ENCODE measurements around the gene LRCH1. TPM values are rescaled to one million over a fixed set of nuclear protein-coding genes. Genes with fewer than 3 reads are reported as not detected.

LRCH1 gene
- total RNA-seq, 1 experiment from 2014 or later = 11.7 TPM

- Mint-ChIP-seq H3K27me3 (ENCODE audit: unreplicated experiment) (peaks cover 16% of the 10 kb centered on the region), H3K9me3 (ENCODE audit: low read depth, unreplicated experiment) (no peaks in the 10 kb centered on the region), H3K36me3 (ENCODE audit: insufficient read depth, unreplicated experiment) (no peaks in the 10 kb centered on the region), H3K27ac (ENCODE audit: unreplicated experiment) (no peak overlapping the region), H3K4me1 (ENCODE audit: low read depth, unreplicated experiment) (no peaks in the 10 kb centered on the region), H3K4me3 (ENCODE audit: low read depth, unreplicated experiment) (no peak overlapping the region)
- intact Hi-C loops (cut with micrococcal nuclease; ENCODE audit: unreplicated experiment) = no loop called here
- CTCF ChIA-PET = no interaction called here
- no TSS peak for BruUV-seq (replicated peaks)
- no peak for TF ChIP-seq CTCF (IDR thresholded peaks at IDR 0.05; ENCODE audit: unreplicated experiment)
- no peak for DNase-seq
These were observed 6.7 kb upstream of the LRCH1 start for GRCh38 chr13:46546084-46546768.

- peaks cover 3% of the 10 kb centered on the region for H3K27me3 Mint-ChIP-seq (ENCODE audit: unreplicated experiment)
- H3K4me3 Mint-ChIP-seq (ENCODE audit: low read depth, unreplicated experiment) = no peak overlapping the region
- no peaks in the 10 kb centered on the region for H3K9me3 Mint-ChIP-seq (ENCODE audit: low read depth, unreplicated experiment)
- peaks cover 30% of the 10 kb centered on the region for H3K36me3 Mint-ChIP-seq (ENCODE audit: insufficient read depth, unreplicated experiment)
- TF ChIP-seq CTCF (IDR thresholded peaks at IDR 0.05; ENCODE audit: unreplicated experiment) = no peak
- no peaks in the 10 kb centered on the region for H3K4me1 Mint-ChIP-seq (ENCODE audit: low read depth, unreplicated experiment)
- intact Hi-C loops (cut with micrococcal nuclease; ENCODE audit: unreplicated experiment) = loop anchor here (1.0 to 5.0 kb wide), 3 partner anchors 51 to 170 kb away; no protein-coding TSS in a partner anchor
- BruUV-seq (replicated peaks) = no TSS peak
- DNase-seq = no peak
- CTCF ChIA-PET = interaction anchor here (0.6 to 1.5 kb wide), 3 partner anchors 91 to 170 kb away, joined by 3 to 9 read pairs (median 7); no protein-coding TSS in a partner anchor
- no peak overlapping the region for H3K27ac Mint-ChIP-seq (ENCODE audit: unreplicated experiment)
These were observed 2.1 kb upstream of the LRCH1 start for GRCh38 chr13:46550822-46551221.

- peak overlapping the region; percentile 63 for H3K27ac Mint-ChIP-seq (ENCODE audit: unreplicated experiment)
These were observed 1.3 kb upstream of the LRCH1 start for GRCh38 chr13:46551410-46552302.

More at GRCh38 chr13:46551410-46552302, 1.3 kb upstream of the LRCH1 start:
- BruUV-seq (replicated peaks) = no TSS peak
- peak; percentile 43 for TF ChIP-seq CTCF (IDR thresholded peaks at IDR 0.05; ENCODE audit: unreplicated experiment)
- intact Hi-C loops (cut with micrococcal nuclease; ENCODE audit: unreplicated experiment) = loop anchor here (1.0 to 5.0 kb wide), 4 partner anchors 51 to 170 kb away; no protein-coding TSS in a partner anchor
- CTCF ChIA-PET = interaction anchor here (0.6 to 1.5 kb wide), 5 partner anchors 31 to 170 kb away, joined by 3 to 9 read pairs (median 3); no protein-coding TSS in a partner anchor
- H3K4me1 Mint-ChIP-seq (ENCODE audit: low read depth, unreplicated experiment) = no peaks in the 10 kb centered on the region
- peak overlapping the region; percentile 84 for H3K4me3 Mint-ChIP-seq (ENCODE audit: low read depth, unreplicated experiment)
- no peaks in the 10 kb centered on the region for H3K9me3 Mint-ChIP-seq (ENCODE audit: low read depth, unreplicated experiment)
- H3K36me3 Mint-ChIP-seq (ENCODE audit: insufficient read depth, unreplicated experiment) = peaks cover 30% of the 10 kb centered on the region
- no peaks in the 10 kb centered on the region for H3K27me3 Mint-ChIP-seq (ENCODE audit: unreplicated experiment)
- DNase-seq = peak; percentile 80
